ENCODE data around the gene CD79B. TPM values are rescaled to one million over a fixed set of nuclear protein-coding genes. Genes with fewer than 3 reads are reported as not detected.

Gene CD79B
- total RNA-seq: 0.77 TPM

GRCh38 chr17:63931981-63932561, at the start of gene CD79B:
Gene CD79B, minus strand, starts transcription at chr17:63932331. Its CDS starts 70 bp downstream, at chr17:63932261.

GRCh38 chr17:63972796-63973195, 40.7 kb upstream of the CD79B start, which contains the start of gene SCN4A:
Gene SCN4A, minus strand, starts transcription at chr17:63972918. Its CDS starts 77 bp downstream, at chr17:63972841.

GRCh38 chr17:63918789-63919305, 13.3 kb downstream of the CD79B start, which contains the start of gene GH1:
Gene GH1, minus strand, starts transcription at chr17:63918839. Its CDS starts 63 bp downstream, at chr17:63918776.

DNA sequence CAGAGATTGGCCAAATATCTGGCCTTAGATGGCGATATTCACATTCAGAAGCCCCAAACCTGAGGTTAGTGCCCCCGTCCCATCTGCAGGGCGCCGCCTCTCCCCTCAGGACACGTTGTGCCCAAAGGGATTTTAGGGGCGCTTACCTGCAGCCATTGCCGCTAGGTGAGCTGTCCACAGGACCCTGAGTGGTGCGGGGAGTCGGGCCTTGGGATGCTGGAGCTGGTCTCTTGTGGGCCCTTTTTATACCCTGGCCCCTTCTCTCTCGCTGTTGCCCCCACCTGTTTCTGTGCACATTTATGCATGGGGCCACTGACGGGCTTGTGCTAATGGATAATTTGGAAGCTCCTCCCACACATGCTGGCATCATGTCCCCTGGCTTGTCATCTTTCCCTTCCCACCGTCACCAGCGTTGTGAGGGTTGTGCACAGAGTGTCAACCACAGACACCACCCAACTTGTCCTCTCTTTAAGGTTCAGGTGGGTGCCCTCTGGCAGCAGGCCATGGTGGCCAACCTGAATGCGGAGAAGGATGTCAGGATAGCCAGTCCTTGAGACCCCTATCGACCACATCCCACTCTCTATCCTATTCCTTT, 21.0 kb downstream of the CD79B start, which contains the start of gene CSHL1:
Gene CSHL1 (minus strand): TSS at position 218 of the 595 bp plus-strand sequence. CDS start 62 bp downstream, at position 156.

DNA sequence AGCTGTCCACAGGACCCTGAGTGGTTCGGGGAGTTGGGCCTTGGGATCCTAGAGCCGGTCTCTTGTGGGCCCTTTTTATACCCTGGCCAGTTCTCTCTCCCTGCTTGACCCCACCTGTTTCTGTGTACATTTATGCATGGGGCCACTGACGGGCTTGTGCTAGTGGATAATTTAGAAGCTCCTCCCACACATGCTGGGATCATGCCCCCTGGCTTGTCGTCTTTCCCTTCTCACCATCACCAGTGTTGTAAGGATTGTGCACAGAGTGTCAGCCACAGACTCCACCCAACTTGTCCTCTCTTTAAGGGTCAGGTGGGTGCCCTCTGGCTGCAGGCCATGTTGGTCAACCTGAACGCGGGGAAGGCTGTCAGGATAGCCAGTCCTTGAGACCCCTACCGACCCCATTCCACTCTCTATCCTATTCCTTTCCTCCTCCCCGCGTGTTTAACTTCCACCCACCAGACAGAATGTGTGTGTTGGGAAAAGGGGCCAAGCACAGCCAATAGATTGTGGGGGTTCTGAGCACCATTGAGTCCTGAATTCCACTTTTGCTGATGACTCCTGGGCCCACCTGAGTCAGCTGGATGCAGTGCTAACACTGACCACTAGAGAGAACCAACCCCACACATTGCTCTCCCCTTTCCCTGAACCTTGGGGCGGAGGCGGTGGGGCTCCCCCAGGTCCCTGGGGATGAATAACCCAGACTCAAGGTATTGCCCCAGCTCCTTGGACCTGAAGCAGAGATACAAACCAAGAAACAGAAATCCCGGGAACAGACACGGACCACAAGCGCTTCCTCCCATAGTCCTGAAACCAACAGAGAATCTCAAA, 35.4 kb downstream of the CD79B start, which contains the start of gene CSH1:
Gene CSH1 (minus strand): TSS at position 51 of the 831 bp plus-strand sequence. CDS start 63 bp downstream, outside the sequence.

DNA sequence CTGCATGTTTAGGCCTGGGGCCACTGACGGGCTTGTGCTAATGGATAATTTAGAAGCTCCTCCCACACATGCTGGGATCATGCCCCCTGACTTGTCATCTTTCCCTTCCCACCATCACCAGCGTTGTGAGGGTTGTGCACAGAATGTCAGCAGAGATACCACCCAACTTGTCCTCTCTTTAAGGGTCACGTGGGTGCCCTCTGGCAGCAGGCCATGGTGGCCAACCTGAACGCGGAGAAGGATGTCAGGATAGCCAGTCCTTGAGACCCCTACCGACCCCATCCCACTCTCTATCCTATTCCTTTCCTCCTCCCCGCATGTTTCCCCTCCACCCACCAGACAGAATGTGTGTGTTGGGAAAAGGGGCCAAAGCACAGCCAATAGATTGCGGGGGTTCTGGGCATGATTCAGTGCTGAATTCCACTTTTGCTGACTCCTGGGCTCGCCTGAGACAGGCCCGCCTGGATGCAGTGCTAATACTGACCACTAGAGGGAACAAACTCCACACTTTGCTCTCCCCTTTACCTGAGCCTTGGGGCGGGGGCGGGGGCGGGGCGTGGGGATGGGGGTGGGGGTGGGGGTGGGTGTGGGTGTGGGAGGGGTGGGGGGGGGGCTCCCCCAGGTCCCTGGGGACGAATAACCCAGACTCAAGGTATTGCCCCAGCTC, 50.1 kb downstream of the CD79B start, which contains the start of gene GH2:
Gene GH2 (minus strand): TSS at position 10 of the 667 bp plus-strand sequence. CDS start 143 bp downstream, outside the sequence.

Other genes starting within 250 kb of the CD79B start
- gene LIMD2, start 232.2 kb downstream of the CD79B start, total RNA-seq: 23.4 TPM
- 39.4 TPM for gene STRADA, start 190.5 kb downstream of the CD79B start, total RNA-seq
- gene CCDC47, start 158.7 kb downstream of the CD79B start, total RNA-seq: 79.0 TPM
- 147 TPM for gene DDX42, start 158.2 kb downstream of the CD79B start, total RNA-seq
- 57.5 TPM for gene PSMC5, start 104.9 kb downstream of the CD79B start, total RNA-seq
- gene FTSJ3, start 104.7 kb downstream of the CD79B start, total RNA-seq: 46.6 TPM
- gene SMARCD2, start 89.6 kb downstream of the CD79B start, total RNA-seq: 65.5 TPM
- gene CSH2, start 58.7 kb downstream of the CD79B start, total RNA-seq: not detected
- not detected for gene GH2, start 50.4 kb downstream of the CD79B start, total RNA-seq
- not detected for gene CSH1, start 35.8 kb downstream of the CD79B start, total RNA-seq
- not detected for gene CSHL1, start 21.1 kb downstream of the CD79B start, total RNA-seq
- not detected for gene GH1, start 13.5 kb downstream of the CD79B start, total RNA-seq
- gene SCN4A, start 40.6 kb upstream of the CD79B start, total RNA-seq: 3.0 TPM
- gene PRR29, start 66.0 kb upstream of the CD79B start, total RNA-seq: 0.44 TPM
- 21.7 TPM for gene ICAM2, start 88.3 kb upstream of the CD79B start, total RNA-seq
- 20.7 TPM for gene ERN1, start 197.8 kb upstream of the CD79B start, total RNA-seq